D721Med (cell line): ENCODE results near the gene PRPF40A.

Experiments used
- DNase-seq: peaks from one replicate; pipeline ENCODE4 v3.0.0; 2011; ENCODE audit warnings: low spot score; ENCODE audit not compliant: insufficient read length
- FAIRE-seq: peaks from 2 replicates; lab custom pipeline; 2011; peaks lifted over from hg19 to GRCh38; lab: Jason Lieb, UNC
- CTCF ChIP-seq: IDR thresholded peaks from 2 replicates; pipeline ENCODE4 v1.5.1; 2012; ENCODE audit warnings: mild to moderate bottlenecking, control low read depth; ENCODE audit not compliant: insufficient read depth; ENCODE audit errors: missing control alignments

The PRPF40A gene

GRCh38 chr2:152674334-152674733, 42.9 kb downstream of the PRPF40A start:
- FAIRE-seq (no peak), DNase-seq (no peak)
- no peak for TF ChIP-seq CTCF

GRCh38 chr2:152664725-152665124, 52.5 kb downstream of the PRPF40A start:
- no peak for TF ChIP-seq CTCF
- FAIRE-seq (no peak), DNase-seq (no peak)

GRCh38 chr2:152661076-152661475, 56.2 kb downstream of the PRPF40A start:
- no peak for TF ChIP-seq CTCF
- DNase-seq (no peak), FAIRE-seq (no peak)

GRCh38 chr2:152658221-152658620, 59.0 kb downstream of the PRPF40A start:
- DNase-seq, result no peak
- no peak for TF ChIP-seq CTCF
- no peak for FAIRE-seq

- no peak for FAIRE-seq
- no peak for TF ChIP-seq CTCF
- DNase-seq, result no peak
Observed at GRCh38 chr2:152657043-152657442, 60.2 kb downstream of the PRPF40A start.

- DNase-seq (no peak), FAIRE-seq (peak; percentile 32)
- TF ChIP-seq CTCF, result no peak
Observed at GRCh38 chr2:152655880-152656279, 61.4 kb downstream of the PRPF40A start.

- FAIRE-seq (no peak), DNase-seq (no peak)
- no peak for TF ChIP-seq CTCF
Observed at GRCh38 chr2:152651834-152652233, 65.4 kb downstream of the PRPF40A start.
